BE2C (cell line): ENCODE measurements around the gene RMI2.

ENCODE experiments used
- DNase-seq: peaks from one replicate; pipeline ENCODE4 v3.0.0-alpha.2; 2020
- H3K27me3 ChIP-seq: fragments of 250-450 bp; sonication (Bioruptor Pico); 2 replicates; pipeline ENCODE4 v1.5.1; 2020; ENCODE audit warnings: mild to moderate bottlenecking
- H3K36me3 ChIP-seq: fragments of 250-450 bp; sonication (Bioruptor Pico); 2 replicates; pipeline ENCODE4 v1.5.1; 2020; ENCODE audit warnings: mild to moderate bottlenecking
- H3K4me1 ChIP-seq: fragments of 250-450 bp; sonication (Bioruptor Pico); 2 replicates; pipeline ENCODE4 v1.5.1; 2020
- H3K4me3 ChIP-seq: 2 replicates; pipeline ENCODE4 v1.5.1; 2011; ENCODE audit warnings: low read depth, low read length
- H3K9me3 ChIP-seq: fragments of 250-450 bp; sonication (Bioruptor Pico); 2 replicates; pipeline ENCODE4 v1.5.1; 2020
- TF ChIP-seq, protein P1 (sequence below): IDR thresholded peaks from 2 replicates; pipeline ENCODE4 v1.5.1; 2012; ENCODE audit warnings: mild to moderate bottlenecking, low read depth, low read length

The RMI2 gene

DNA sequence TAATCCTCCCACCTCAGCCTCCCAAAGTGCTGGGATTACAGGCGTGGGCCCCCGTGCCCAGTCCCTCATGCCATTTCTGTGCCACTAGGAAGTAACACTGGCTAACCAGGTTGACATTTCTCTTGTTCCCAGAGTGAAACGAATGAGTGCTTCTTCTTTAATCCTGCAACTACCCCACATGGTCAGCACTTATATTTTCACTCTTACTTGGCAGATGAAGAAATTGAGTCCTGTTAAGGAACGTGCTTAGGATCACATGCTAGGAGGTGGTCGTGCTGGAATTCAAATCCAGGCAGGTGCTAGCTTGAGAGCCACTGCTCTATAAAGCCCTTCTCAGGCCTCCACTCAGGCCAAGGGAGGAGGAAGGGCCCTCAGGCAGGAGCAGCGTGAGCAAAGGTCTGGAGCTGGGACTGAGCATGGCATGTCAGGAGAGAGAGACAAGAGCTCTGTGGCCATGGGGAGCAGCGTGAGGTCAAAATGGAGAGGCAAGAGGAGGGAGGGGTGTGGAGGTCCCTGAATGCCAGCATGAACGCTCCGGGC lies 18.5 kb upstream of the RMI2 start:
- TF ChIP-seq, protein P1, sequence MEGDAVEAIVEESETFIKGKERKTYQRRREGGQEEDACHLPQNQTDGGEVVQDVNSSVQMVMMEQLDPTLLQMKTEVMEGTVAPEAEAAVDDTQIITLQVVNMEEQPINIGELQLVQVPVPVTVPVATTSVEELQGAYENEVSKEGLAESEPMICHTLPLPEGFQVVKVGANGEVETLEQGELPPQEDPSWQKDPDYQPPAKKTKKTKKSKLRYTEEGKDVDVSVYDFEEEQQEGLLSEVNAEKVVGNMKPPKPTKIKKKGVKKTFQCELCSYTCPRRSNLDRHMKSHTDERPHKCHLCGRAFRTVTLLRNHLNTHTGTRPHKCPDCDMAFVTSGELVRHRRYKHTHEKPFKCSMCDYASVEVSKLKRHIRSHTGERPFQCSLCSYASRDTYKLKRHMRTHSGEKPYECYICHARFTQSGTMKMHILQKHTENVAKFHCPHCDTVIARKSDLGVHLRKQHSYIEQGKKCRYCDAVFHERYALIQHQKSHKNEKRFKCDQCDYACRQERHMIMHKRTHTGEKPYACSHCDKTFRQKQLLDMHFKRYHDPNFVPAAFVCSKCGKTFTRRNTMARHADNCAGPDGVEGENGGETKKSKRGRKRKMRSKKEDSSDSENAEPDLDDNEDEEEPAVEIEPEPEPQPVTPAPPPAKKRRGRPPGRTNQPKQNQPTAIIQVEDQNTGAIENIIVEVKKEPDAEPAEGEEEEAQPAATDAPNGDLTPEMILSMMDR: no peak
- no peak for DNase-seq
- Histone ChIP-seq H3K36me3 (no peaks in the 10 kb centered on the region), H3K4me1 (no peaks in the 10 kb centered on the region; the same call in 1 of the 2 replicates), H3K27me3 (no peaks in the 10 kb centered on the region), H3K9me3 (no peaks in the 10 kb centered on the region), H3K4me3 (no peak overlapping the region)

DNA sequence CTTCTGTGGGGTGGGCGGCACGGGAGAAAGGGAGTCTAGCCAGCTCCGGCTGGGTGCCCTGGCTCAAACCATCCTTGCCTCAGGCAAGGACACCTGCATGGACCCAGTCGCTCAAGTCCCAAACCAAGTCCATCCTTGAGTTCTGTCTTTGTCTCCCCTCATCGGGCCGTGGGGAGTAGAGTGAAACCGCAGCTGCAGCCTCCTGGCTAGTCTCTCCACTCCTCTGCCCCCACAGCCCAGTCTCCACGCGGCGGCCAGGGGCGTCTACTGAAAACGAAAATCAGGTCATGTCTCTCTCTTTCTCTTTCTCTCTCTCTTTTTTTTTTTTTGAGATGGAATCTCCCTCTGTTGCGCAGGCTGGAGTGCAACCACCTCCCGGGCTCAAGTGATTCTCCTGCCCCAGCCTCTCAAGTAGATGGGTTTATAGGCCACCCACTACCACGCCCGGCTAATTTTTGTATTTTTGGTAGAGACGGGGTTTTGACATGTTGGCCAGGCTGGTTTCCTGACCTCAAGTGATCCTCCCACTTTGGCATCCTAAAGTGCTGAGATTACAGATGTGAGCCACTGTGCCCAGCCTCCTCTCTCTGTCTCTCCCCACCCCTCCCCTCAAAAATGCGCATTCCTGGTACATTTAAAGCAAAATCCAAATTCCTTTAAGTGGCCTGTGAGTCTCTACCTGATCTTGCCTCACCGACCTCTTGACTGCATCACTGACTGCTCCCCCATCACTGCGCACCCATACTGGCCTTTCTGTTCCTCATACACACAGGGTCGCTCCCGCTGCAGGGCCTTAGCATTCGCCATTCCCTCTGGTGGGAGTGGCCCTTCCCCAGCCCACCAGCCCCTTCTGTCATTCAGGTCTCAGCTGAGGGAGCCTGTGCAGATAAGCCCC lies 17.7 kb upstream of the RMI2 start:
- TF ChIP-seq, protein P1: no peak
- Histone ChIP-seq H3K27me3 (no peaks in the 10 kb centered on the region), H3K4me3 (no peak overlapping the region), H3K9me3 (no peaks in the 10 kb centered on the region), H3K36me3 (no peaks in the 10 kb centered on the region), H3K4me1 (no peaks in the 10 kb centered on the region; the same call in 1 of the 2 replicates)
- no peak for DNase-seq

DNA sequence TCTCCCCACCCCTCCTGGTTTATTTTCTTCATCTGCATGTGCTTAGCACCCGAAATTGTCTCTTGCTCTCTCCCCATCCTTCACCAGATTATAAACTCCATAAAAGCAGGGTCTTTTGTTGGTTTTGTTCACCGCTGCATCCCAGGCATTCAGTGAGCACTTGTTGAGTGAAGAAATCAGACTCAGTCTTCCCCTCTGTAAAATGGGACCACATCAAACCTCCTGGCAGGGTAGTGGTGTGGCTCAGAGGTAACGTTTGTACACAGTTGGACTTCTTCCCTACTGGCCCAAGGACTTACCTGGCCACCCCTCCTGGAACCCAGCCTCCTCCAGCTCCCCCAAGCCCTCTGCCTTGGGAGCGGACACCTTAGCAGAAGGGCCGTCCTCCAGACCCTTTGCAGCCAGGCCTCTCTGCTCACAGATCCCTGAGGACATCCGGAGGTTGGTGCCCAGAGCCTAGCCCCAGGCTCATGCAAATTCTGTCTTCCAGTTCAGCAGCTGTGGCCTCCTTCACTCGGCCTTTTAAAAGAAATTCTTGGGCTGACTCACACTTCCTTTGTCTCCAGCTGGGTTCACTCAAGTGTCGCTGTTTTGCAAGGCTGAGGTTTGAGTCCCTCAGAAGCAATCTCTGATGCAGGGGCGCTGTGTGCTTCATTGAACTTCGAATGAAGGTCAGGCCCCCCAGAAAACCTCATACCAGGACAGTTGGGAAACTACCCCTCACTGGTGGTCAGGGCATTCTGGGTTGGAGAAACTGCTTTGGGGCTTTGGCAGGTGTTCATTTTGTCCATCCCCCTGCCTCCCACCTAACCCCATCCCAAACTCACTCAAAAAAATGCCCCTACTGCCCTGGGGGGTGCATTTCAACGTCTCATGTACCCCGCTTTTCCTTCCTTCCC lies 16.8 kb upstream of the RMI2 start:
- TF ChIP-seq, protein P1: no peak
- no peak for DNase-seq
- no peaks in the 10 kb centered on the region for H3K9me3 ChIP-seq
- no peaks in the 10 kb centered on the region for H3K36me3 ChIP-seq
- no peaks in the 10 kb centered on the region; the same call in 1 of the 2 replicates for H3K4me1 ChIP-seq
- no peaks in the 10 kb centered on the region for H3K27me3 ChIP-seq
- H3K4me3 ChIP-seq: no peak overlapping the region

DNA sequence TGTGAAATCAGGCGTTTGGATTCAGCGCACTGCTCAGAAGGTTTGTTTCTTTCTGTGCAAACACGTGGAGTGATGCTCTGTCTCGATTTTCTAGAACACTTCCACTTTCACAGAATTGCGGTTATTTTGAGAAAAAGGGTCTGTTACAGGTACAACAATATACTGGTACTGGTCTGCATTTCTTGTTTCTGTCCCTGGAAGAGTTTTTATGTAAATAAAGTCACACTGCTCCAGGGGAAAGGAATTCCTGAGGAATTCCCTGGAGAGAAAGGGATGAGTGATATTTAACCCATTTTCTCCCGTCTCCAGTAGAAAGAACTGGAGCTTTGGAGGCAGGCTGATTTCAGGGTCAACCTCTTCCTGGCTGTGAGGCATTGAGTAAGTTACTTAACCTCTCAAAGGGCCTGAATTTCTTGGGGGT lies 16.2 kb upstream of the RMI2 start:
- Histone ChIP-seq H3K4me1 (no peaks in the 10 kb centered on the region; the same call in 1 of the 2 replicates), H3K9me3 (no peaks in the 10 kb centered on the region), H3K4me3 (no peak overlapping the region), H3K36me3 (no peaks in the 10 kb centered on the region), H3K27me3 (no peaks in the 10 kb centered on the region)
- no peak for DNase-seq
- TF ChIP-seq, protein P1: no peak

DNA sequence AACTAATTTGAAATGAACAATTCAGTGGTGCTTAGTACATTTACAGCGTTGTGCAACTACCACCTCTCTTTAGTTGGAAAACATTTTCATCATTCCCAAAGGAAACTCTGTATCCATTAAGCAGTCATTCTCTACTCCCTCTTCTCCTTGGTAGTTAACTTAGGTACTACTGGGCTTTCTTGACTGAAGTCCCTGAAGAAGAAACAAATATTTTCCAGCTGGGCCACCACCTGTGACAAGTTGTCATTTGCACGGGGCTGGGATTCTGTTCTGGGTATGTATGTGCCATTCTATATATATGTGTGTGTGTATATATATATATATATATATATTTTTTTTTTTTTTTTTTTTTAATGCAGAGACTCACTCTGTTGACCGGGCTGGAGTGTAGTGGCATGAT lies 15.4 kb upstream of the RMI2 start:
- TF ChIP-seq, protein P1: no peak
- Histone ChIP-seq H3K9me3 (no peaks in the 10 kb centered on the region), H3K4me3 (no peak overlapping the region), H3K27me3 (no peaks in the 10 kb centered on the region), H3K4me1 (no peaks in the 10 kb centered on the region; the same call in 1 of the 2 replicates), H3K36me3 (no peaks in the 10 kb centered on the region)
- DNase-seq: no peak
